Vagina (tissue), 2 donors: ENCODE data around the gene PAX8. TPM values are rescaled to one million over a fixed set of nuclear protein-coding genes. Genes with fewer than 3 reads are reported as not detected.
"Not testable (repeated sequence)": the region's sequence is repeated elsewhere in the genome, so short reads cannot be mapped to it uniquely, and the experiment has no call there.

ENCODE experiments used
- DNase-seq, 2 donors: peaks; one replicate each; pipeline ENCODE4 v3.0.0-alpha.2; 2017; ENCODE audit errors: extremely low spot score in 2 of 2
- H3K27ac ChIP-seq: fragments of 200-600 bp; sonication (generic); one replicate; pipeline ENCODE4 v1.5.1; 2019
- H3K27me3 ChIP-seq: fragments of 200-600 bp; sonication (generic); one replicate; pipeline ENCODE4 v1.5.1; 2019
- H3K36me3 ChIP-seq, 2 donors: fragments of 200-600 bp; sonication (generic); one replicate each; pipeline ENCODE4 v1.5.1; 2017 to 2019
- H3K4me1 ChIP-seq: fragments of 200-600 bp; sonication (generic); one replicate; pipeline ENCODE4 v1.5.1; 2019
- H3K4me3 ChIP-seq, 2 donors: fragments of 200-600 bp; sonication (generic); 1 replicate in 1 of 2; 2 replicates in 1 of 2; pipeline ENCODE4 v1.5.1; 2016 to 2019
- H3K9me3 ChIP-seq: fragments of 200-600 bp; sonication (generic); one replicate; pipeline ENCODE4 v1.5.1; 2019
- POLR2A ChIP-seq, 2 donors: fragments of 450-650 bp; IDR thresholded peaks; one replicate each; pipeline ENCODE4 v1.6.1; 2017; ENCODE audit warnings: antibody characterized with exemption in 2 of 2, mild to moderate bottlenecking in 2 of 2, moderate library complexity in 2 of 2
- POLR2AphosphoS5 ChIP-seq, 2 donors: sonication (generic); formaldehyde crosslinking; IDR thresholded peaks; one replicate each; pipeline ENCODE4 v1.9.0; 2017; ENCODE audit warnings: antibody characterized with exemption in 2 of 2, mild to moderate bottlenecking in 2 of 2, low read depth in 1 of 2; ENCODE audit not compliant: insufficient read depth in 1 of 2
- intact Hi-C: fragments of 100-400 bp; cut with DNase I; formaldehyde crosslinking; loops from one replicate; pipeline ENCODE4 v1.15.1; 2023
- total RNA-seq: library from RNA; depleted of rRNA; stranded (reverse); fragments of >200 nt; gene quantifications from one replicate; pipeline ENCODE4 v1.2.3, GENCODE V29; 2016
- TF ChIP-seq, protein P1 (sequence below), 3 experiments: fragments of 450-650 bp in 2 of 3; fragments of 200-600 bp in 1 of 3; sonication (generic) in 1 of 3; IDR thresholded peaks; one replicate each; pipeline ENCODE4 v1.5.1; 2017 to 2019; ENCODE audit warnings: antibody characterized with exemption in 3 of 3, mild to moderate bottlenecking in 2 of 3, moderate library complexity in 2 of 3

Gene PAX8
- 1.7 TPM for total RNA-seq

DNA sequence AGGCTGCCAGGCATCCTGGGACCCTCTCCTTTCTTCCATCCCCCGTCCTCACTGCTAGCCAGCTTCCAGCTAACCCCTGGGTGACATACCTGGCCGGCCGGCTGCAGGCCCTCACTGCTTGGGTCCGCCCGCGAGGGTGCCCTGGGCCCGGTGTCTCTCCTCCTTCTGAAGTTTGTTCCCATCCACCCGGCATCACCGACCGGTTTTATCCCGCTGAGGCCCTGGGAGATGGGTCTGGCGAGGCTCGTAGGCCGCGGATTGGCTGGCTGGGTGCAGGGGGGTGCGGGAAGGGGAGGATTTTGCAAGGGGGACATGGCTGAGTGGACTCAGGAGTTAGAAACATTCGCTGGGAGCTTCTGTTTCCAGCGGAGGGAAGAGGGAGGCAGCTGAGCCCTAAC, at the start of gene PAX8:
PAX8 (minus strand) TSS at position 180 of the 398 bp plus-strand sequence. CDS start 527 bp downstream, outside the sequence.
- H3K4me3 ChIP-seq: no peak within 1 kb of the TSS
- no peaks in the 10 kb centered on the region for H3K9me3 ChIP-seq
- H3K27me3 ChIP-seq: peaks cover 18% of the 10 kb centered on the region
- intact Hi-C loops: no loop called here
- H3K36me3 ChIP-seq: no peaks in the 10 kb centered on the region
- no peak within 1 kb of the TSS for H3K27ac ChIP-seq
- DNase-seq: no peak
- H3K4me1 ChIP-seq: peaks cover 26% of the 10 kb centered on the region
- TF ChIP-seq, protein P1, sequence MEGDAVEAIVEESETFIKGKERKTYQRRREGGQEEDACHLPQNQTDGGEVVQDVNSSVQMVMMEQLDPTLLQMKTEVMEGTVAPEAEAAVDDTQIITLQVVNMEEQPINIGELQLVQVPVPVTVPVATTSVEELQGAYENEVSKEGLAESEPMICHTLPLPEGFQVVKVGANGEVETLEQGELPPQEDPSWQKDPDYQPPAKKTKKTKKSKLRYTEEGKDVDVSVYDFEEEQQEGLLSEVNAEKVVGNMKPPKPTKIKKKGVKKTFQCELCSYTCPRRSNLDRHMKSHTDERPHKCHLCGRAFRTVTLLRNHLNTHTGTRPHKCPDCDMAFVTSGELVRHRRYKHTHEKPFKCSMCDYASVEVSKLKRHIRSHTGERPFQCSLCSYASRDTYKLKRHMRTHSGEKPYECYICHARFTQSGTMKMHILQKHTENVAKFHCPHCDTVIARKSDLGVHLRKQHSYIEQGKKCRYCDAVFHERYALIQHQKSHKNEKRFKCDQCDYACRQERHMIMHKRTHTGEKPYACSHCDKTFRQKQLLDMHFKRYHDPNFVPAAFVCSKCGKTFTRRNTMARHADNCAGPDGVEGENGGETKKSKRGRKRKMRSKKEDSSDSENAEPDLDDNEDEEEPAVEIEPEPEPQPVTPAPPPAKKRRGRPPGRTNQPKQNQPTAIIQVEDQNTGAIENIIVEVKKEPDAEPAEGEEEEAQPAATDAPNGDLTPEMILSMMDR (IDR thresholded peaks at IDR 0.05): no peak
- TF ChIP-seq POLR2A (IDR thresholded peaks at IDR 0.05) (no peak), POLR2AphosphoS5 (IDR thresholded peaks at IDR 0.05; ENCODE audit: insufficient read depth in 1 of 2, low read depth in 1 of 2) (no peak)

DNA sequence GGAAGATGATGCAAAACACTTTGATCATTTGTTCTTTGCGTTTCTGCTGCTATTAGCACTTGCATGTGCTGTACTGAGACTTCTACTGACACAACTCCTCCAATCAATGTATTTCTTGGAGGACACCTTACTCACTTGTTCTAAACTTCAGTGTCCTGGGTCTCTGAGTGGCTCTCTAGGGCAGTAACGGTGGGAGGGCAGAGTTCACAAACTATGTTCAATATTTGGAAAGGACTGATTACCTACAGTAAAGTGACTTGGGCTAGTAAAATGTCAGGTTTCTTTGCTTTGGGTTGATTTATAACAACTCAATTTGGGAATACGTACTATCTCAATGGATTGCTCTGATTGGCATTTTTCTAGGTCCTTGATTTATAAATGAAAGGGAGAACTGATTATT, 49.3 kb upstream of the PAX8 start:
- Histone ChIP-seq H3K4me3 (no peak overlapping the region), H3K27me3 (no peaks in the 10 kb centered on the region), H3K9me3 (no peaks in the 10 kb centered on the region), H3K27ac (peak overlapping the region; percentile 24), H3K4me1 (peaks cover 39% of the 10 kb centered on the region), H3K36me3 (no peaks in the 10 kb centered on the region)
- TF ChIP-seq POLR2AphosphoS5 (IDR thresholded peaks at IDR 0.05; ENCODE audit: insufficient read depth in 1 of 2, low read depth in 1 of 2): no peak
- TF ChIP-seq, protein P1 (IDR thresholded peaks at IDR 0.05): no peak
- TF ChIP-seq POLR2A (IDR thresholded peaks at IDR 0.05): no peak
- no peak for DNase-seq
- intact Hi-C loops: no loop called here

DNA sequence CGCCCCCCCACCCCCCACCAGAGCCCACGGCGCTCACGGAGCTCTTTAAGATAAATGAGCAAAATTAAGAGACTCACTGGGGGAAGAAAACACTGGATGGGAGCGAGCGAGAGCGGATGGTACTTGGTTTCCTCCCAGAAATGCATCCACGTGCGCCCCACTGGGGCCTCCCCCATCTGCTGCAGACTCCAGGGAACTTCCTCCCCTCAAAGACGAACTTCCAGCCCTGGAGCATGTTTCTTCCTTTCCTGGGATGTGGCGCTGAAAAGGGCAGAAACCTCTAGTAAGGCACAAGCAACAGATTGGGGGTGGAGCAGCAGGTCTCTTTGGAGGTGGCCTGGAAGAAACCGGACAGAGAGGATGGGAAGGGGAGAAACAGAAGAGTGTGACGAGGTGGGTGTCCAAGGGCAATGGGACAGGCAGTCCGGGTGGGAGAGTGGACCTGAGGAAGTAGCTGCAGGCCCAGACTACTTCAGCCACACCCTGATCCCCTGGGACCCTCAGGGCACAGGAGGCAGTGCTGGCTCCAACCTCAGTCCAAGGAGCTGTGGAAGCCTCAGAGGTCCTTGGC, 46.5 kb upstream of the PAX8 start:
- TF ChIP-seq POLR2AphosphoS5 (IDR thresholded peaks at IDR 0.05; ENCODE audit: insufficient read depth in 1 of 2, low read depth in 1 of 2): peak in 1 of 2 donors; percentile 31
- DNase-seq, H3K27me3 ChIP-seq, H3K36me3 ChIP-seq, H3K9me3 ChIP-seq, intact Hi-C loops: not testable (repeated sequence)
- Histone ChIP-seq H3K27ac (peak overlapping the region; percentile 77), H3K4me3 (peak overlapping the region; percentile 39 to 47), H3K4me1 (peaks cover 39% of the 10 kb centered on the region)

DNA sequence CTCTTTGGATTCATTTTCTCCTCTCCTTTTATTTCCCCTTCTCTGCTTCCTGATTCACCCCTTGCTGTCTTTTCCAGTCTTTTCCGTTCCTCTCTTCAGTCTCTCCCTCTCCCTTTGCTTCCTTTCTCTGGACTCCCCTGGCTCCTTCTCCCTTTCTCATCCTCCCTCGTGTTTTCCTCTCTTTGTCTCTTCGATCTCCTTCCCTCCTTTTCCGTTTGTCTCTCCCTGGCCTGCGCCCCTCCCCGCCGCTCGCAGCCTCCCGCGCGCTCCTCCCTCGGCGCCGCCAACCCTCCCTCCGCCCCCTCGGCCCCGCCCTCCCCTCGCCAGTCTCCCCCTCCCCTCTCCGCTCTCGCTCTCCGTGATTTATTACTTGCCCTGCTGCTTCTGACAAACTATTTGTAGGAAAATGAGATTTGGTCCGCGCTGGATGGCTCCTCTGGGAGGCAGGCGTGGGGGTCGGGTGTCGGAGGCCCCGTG, 46.0 kb upstream of the PAX8 start:
- intact Hi-C loops: no loop called here
- no peaks in the 10 kb centered on the region for H3K36me3 ChIP-seq
- peaks cover 35% of the 10 kb centered on the region for H3K4me1 ChIP-seq
- H3K9me3 ChIP-seq: no peaks in the 10 kb centered on the region
- no peak for TF ChIP-seq POLR2A (IDR thresholded peaks at IDR 0.05)
- TF ChIP-seq, protein P1 (IDR thresholded peaks at IDR 0.05): no peak
- TF ChIP-seq POLR2AphosphoS5 (IDR thresholded peaks at IDR 0.05; ENCODE audit: insufficient read depth in 1 of 2, low read depth in 1 of 2): no peak
- peak overlapping the region; percentile 39 to 47 for H3K4me3 ChIP-seq
- H3K27ac ChIP-seq: peak overlapping the region; percentile 77
- H3K27me3 ChIP-seq: no peaks in the 10 kb centered on the region
- DNase-seq: no peak

DNA sequence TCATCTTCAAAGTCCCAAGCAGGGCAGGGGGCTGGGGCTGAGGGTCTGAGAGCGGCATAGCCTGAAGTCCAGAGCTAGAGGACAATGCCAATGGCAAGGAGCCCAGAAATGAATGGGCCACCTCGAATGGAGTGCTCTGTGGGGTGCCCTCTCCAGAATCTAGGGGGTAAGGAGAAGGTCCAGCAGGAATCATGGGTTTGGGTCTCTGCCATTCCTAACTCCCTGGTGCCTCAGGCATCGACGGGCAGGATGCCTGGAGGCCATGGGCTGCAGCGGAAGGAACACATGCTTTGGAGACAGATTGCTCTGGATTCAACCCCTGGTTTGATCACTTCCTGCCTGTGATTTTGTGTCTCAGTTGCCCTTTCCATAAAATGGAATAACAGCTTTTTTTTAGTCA, 44.4 kb upstream of the PAX8 start:
- H3K27ac ChIP-seq, H3K4me3 ChIP-seq, DNase-seq, H3K27me3 ChIP-seq, H3K36me3 ChIP-seq, intact Hi-C loops, H3K9me3 ChIP-seq: not testable (repeated sequence)
- peaks cover 20% of the 10 kb centered on the region for H3K4me1 ChIP-seq

DNA sequence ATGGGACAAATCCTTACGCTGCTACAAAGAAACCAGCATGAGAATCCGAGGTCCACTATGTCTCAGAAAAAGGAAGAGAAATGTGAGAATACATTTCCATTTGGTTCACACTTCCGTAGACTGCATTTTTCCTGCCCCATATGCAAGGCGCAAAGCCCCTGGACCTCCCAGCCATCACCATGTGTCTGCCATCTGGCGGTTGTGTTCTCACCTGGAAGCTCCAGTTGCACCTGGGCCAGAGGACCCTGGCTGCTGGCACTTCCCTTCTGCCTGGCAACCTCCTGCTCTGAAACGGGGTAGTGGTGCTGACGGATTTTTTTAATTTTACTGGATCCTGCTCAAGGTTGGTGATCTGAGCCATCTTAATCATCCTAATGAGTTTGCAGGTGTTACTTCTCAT, 41.4 kb upstream of the PAX8 start:
- H3K27me3 ChIP-seq, H3K4me3 ChIP-seq, DNase-seq, intact Hi-C loops, H3K27ac ChIP-seq, H3K4me1 ChIP-seq, H3K36me3 ChIP-seq, H3K9me3 ChIP-seq: not testable (repeated sequence)

DNA sequence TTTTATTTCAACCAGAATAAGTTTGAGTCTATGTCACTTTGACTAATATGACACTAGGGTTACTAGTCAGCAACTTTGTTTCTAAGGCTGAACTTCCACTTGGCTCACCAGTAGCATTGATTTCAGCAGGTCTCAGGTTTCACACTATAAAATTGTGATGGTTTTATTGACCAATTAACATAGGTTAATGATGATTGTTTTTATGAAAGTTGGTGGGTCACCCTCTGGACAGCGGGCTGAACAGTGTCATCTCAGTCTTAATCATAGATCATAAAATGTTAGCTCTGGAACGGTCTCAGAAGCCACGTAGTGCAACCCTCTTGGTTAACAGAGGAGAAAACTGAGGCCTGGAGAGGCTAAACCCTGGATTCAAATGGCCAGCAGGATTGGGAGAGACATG, 40.2 kb upstream of the PAX8 start:
- H3K9me3 ChIP-seq, H3K27me3 ChIP-seq, H3K27ac ChIP-seq, H3K4me3 ChIP-seq, H3K4me1 ChIP-seq, DNase-seq, intact Hi-C loops, H3K36me3 ChIP-seq: not testable (repeated sequence)
